A549 (cell line): ENCODE results near the gene TMOD1. TPM values are rescaled to one million over a fixed set of nuclear protein-coding genes. Genes with fewer than 3 reads are reported as not detected.

Experiments used
- ATAC-seq, 2 experiments: fragments of 200-7000 bp in 1 of 2; fragments of >200 bp in 1 of 2; cut with Nextera tagmentation in 1 of 2; cut with Tn5 transposase in 1 of 2; 3 replicates each; pipeline versions ENCODE4 v1.8.0 to v1.9.1; 2018 to 2020; ENCODE audit warnings: mild to moderate bottlenecking in 1 of 2, moderate library complexity in 1 of 2
- CTCF ChIA-PET: fragments of 300-600 bp; sonication (Branson Sonifier 250); formaldehyde crosslinking; extraction: SDS; loops from one replicate; lab custom pipeline; 2021; ENCODE audit warnings: antibody characterized with exemption, inconsistent platforms; lab: Yijun Ruan, JAX
- POLR2A ChIA-PET: fragments of 350-600 bp; formaldehyde crosslinking; extraction: SDS; loops from one replicate; lab custom pipeline; 2021; ENCODE audit warnings: antibody characterized with exemption, inconsistent platforms; lab: Yijun Ruan, JAX
- DNase-seq, 2 experiments: peaks; one replicate each; pipeline versions ENCODE4 v3.0.0 to v3.0.0-alpha.2; 2011 to 2016; ENCODE audit warnings: low read depth in 1 of 2, low spot score in 1 of 2
- FAIRE-seq: peaks from 2 replicates; lab custom pipeline; 2011; peaks lifted over from hg19 to GRCh38; lab: Jason Lieb, UNC
- H3K27ac ChIP-seq, 2 experiments: fragments of >200 bp; sonication (Bioruptor Twin); formaldehyde crosslinking; 3 replicates each; pipeline ENCODE4 v1.5.1; 2016 to 2017
- H3K4me1 ChIP-seq: fragments of >200 bp; sonication (Bioruptor Twin); formaldehyde crosslinking; 3 replicates; pipeline ENCODE4 v1.6.1; 2016
- H3K4me2 ChIP-seq: fragments of >200 bp; sonication (Bioruptor Twin); formaldehyde crosslinking; 3 replicates; pipeline ENCODE4 v1.6.1; 2016
- H3K4me3 ChIP-seq: fragments of >200 bp; sonication (Bioruptor Twin); formaldehyde crosslinking; 3 replicates; pipeline ENCODE4 v1.5.1; 2016
- H3K9me3 ChIP-seq: fragments of >200 bp; sonication (Bioruptor Twin); formaldehyde crosslinking; 3 replicates; pipeline ENCODE4 v1.6.1; 2016
- CBX2 ChIP-seq: fragments of 200-600 bp; sonication (generic); IDR thresholded peaks from 2 replicates; pipeline ENCODE4 v1.6.1; 2016; ENCODE audit warnings: low read depth, mild to moderate bottlenecking, borderline replicate concordance
- CEBPB ChIP-seq, 2 experiments: fragments of >200 bp in 1 of 2; sonication (Bioruptor Twin) in 1 of 2; formaldehyde crosslinking in 1 of 2; IDR thresholded peaks; 2 replicates each; pipeline ENCODE4 v1.6.1; 2012 to 2016
- CHD2 ChIP-seq: fragments of 150-350 bp; IDR thresholded peaks from 2 replicates; pipeline ENCODE4 v1.6.1; 2014; ENCODE audit warnings: low read length; ENCODE audit not compliant: partially characterized antibody
- EHMT2 ChIP-seq: fragments of 200-600 bp; sonication (generic); IDR thresholded peaks from 2 replicates; pipeline ENCODE4 v1.6.1; 2016; ENCODE audit warnings: antibody characterized with exemption, low read depth, mild to moderate bottlenecking, moderate library complexity
- EP300 ChIP-seq, 2 experiments: fragments of >200 bp; sonication (Bioruptor Twin); formaldehyde crosslinking; IDR thresholded peaks; 2 replicates in 1 of 2; 3 replicates in 1 of 2; pipeline ENCODE4 v1.6.1; 2016 to 2017
- ESRRA ChIP-seq: fragments of 150-350 bp; IDR thresholded peaks from 2 replicates; pipeline ENCODE4 v1.6.1; 2014; ENCODE audit warnings: mild to moderate bottlenecking, low read length, borderline replicate concordance
- FOSB ChIP-seq: fragments of 250-450 bp; sonication (Bioruptor Pico); IDR thresholded peaks from 2 replicates; pipeline ENCODE4 v1.5.0; 2020; ENCODE audit warnings: mild to moderate bottlenecking, moderate library complexity
- FOSL2 ChIP-seq, 2 experiments: fragments of 450-650 bp in 1 of 2; fragments of >200 bp in 1 of 2; sonication (Bioruptor Twin) in 1 of 2; formaldehyde crosslinking; IDR thresholded peaks; 2 replicates each; pipeline versions ENCODE4 v1.5.0 to v1.6.1; 2016 to 2020; ENCODE audit warnings: mild to moderate bottlenecking in 1 of 2, moderate library complexity in 1 of 2
- HDAC2 ChIP-seq: fragments of 200-600 bp; sonication (generic); IDR thresholded peaks from 2 replicates; pipeline ENCODE4 v1.6.1; 2016
- HEYL ChIP-seq: fragments of 250-450 bp; sonication (Bioruptor Pico); IDR thresholded peaks from 2 replicates; pipeline ENCODE4 v1.8.0; 2021; ENCODE audit warnings: mild to moderate bottlenecking, moderate library complexity
- HOXA7 ChIP-seq: fragments of 250-450 bp; sonication (Bioruptor Pico); IDR thresholded peaks from 2 replicates; pipeline ENCODE4 v1.5.0; 2020; ENCODE audit warnings: mild to moderate bottlenecking, moderate library complexity
- KDM1A ChIP-seq: fragments of 200-600 bp; sonication (generic); IDR thresholded peaks from 2 replicates; pipeline ENCODE4 v1.6.1; 2016; ENCODE audit warnings: low read depth, mild to moderate bottlenecking
- KDM5A ChIP-seq: fragments of 200-600 bp; sonication (generic); IDR thresholded peaks from 2 replicates; pipeline ENCODE4 v1.6.1; 2016; ENCODE audit warnings: antibody characterized with exemption, mild to moderate bottlenecking
- NR3C1 ChIP-seq: fragments of >200 bp; sonication (Bioruptor Twin); formaldehyde crosslinking; IDR thresholded peaks from 3 replicates; pipeline ENCODE4 v1.6.1; 2017
- RCOR1 ChIP-seq: fragments of 150-350 bp; IDR thresholded peaks from 2 replicates; pipeline ENCODE4 v1.6.1; 2014; ENCODE audit warnings: antibody characterized with exemption, low read length, low read depth
- SREBF2 ChIP-seq: fragments of 450-650 bp; IDR thresholded peaks from 2 replicates; pipeline ENCODE4 v1.6.1; 2014; ENCODE audit warnings: mild to moderate bottlenecking, moderate library complexity
- TP53 ChIP-seq: fragments of 250-450 bp; sonication (Bioruptor Pico); IDR thresholded peaks from 2 replicates; pipeline ENCODE4 v1.5.0; 2021; ENCODE audit warnings: mild to moderate bottlenecking, moderate library complexity
- ZNF302 ChIP-seq: fragments of 250-450 bp; sonication (Bioruptor Pico); IDR thresholded peaks from 2 replicates; pipeline ENCODE4 v1.9.0; 2021; ENCODE audit warnings: inconsistent platforms, mild to moderate bottlenecking, moderate library complexity
- ZSCAN20 ChIP-seq: fragments of 250-450 bp; sonication (Bioruptor Pico); IDR thresholded peaks from 2 replicates; pipeline ENCODE4 v1.8.0; 2022; ENCODE audit warnings: mild to moderate bottlenecking, moderate library complexity
- WGBS: methylation state at CpG from one replicate; pipeline ENCODE4 v1.1.6; 2017; ENCODE audit errors: missing lambda C conversion rate; 5-methylcytosine and 5-hydroxymethylcytosine counted together
- polyA plus RNA-seq, 4 experiments: library from polyadenylated mRNA; depleted of rRNA in 3 of 4; stranded (reverse); fragments of >200 nt; fragmentation: RNase III in 1 of 4; extraction: RNeasy Plus Mini Kit Qiagen cat#74134 plus additional on column Dnase treatment in 1 of 4; gene quantifications; 2 replicates in 3 of 4; 3 replicates in 1 of 4; pipeline ENCODE4 v1.2.3, GENCODE V29; 2011 to 2017
- TF ChIP-seq, protein P1 (sequence below): IDR thresholded peaks from 2 replicates; pipeline ENCODE4 v1.6.1; 2012
- TF ChIP-seq, protein P2 (sequence below): IDR thresholded peaks from 2 replicates; pipeline ENCODE4 v1.6.1; 2012; ENCODE audit warnings: low read depth, borderline replicate concordance
- TF ChIP-seq, protein P3 (sequence below): fragments of 150-350 bp; IDR thresholded peaks from 2 replicates; pipeline ENCODE4 v1.6.1; 2014; ENCODE audit warnings: low read depth, mild to moderate bottlenecking, low read length
- TF ChIP-seq, protein P4 (sequence below): fragments of 450-650 bp; IDR thresholded peaks from 2 replicates; pipeline ENCODE4 v1.6.1; 2014; ENCODE audit warnings: antibody characterized with exemption

Gene TMOD1
- polyA plus RNA-seq, 2 of the 4 experiments (the other 2 are of a cell fraction), result 0.28 to 0.80 TPM

DNA sequence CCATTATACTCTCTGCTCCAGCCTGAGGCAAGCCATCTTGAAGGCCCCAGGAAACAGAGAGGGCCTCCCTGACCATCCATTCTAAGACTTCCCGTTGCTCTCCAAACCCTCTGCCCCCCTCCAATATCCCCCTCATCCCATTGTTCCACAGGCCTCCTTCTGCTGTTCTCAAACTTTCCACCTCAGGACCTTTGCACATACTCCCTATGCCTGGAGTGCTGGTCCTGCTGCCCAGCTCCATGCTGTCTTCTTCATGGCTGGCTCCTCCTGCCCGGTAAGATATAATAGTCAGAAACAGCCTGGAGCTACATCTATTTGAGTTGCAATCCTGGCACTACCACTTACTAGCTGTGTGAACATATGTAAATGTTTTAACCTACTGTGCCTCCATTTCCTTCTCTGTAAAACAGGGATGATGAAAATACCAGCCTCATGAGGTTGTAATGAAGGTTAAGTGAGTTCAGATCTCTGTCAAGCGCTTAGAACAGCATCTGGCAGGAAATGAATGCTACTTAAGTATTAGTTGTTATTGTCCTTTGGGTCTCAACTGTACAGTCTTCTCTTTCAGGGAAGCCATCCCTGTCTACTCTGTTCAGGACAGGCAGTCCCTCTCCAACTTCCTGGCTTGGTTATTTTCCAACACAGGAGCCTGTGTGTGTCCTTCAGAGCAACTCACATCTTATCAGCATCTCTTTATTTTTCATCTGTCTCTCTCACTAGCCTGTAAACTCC lies 45.8 kb downstream of the TMOD1 start:
- no peak for ATAC-seq
- Histone ChIP-seq H3K27ac (no peak overlapping the region), H3K4me3 (no peak overlapping the region), H3K4me2 (no peak overlapping the region), H3K4me1 (no peaks in the 10 kb centered on the region), H3K9me3 (no peaks in the 10 kb centered on the region)
- no peak for FAIRE-seq
- no peak for DNase-seq
- ChIA-PET CTCF (interaction anchor here (0.7 to 3.0 kb wide), 2 partner anchors 14 to 18 kb away, joined by 5 to 11 read pairs; no protein-coding TSS in a partner anchor), POLR2A (interaction anchor here (0.9 kb wide), 1 partner anchor 86 kb away, joined by 3 read pairs; the partner anchor contains the start of gene TSTD2)
- WGBS, result 67% methylated on average over 3 of the region's 3 CpGs
- TF ChIP-seq ZNF302 (no peak), CBX2 (no peak), FOSL2 (IDR thresholded peaks at IDR 0.05) (no peak), FOSL2 (CRISPR knock-in tag; IDR thresholded peaks at IDR 0.05) (no peak), ZSCAN20 (CRISPR knock-in tag) (no peak), HOXA7 (CRISPR knock-in tag) (no peak), CHD2 (no peak), EHMT2 (no peak), KDM1A (no peak), CEBPB (IDR thresholded peaks at IDR 0.05) (no peak), TP53 (no peak), HDAC2 (no peak), SREBF2 (no peak), FOSB (no peak), NR3C1 (no peak), EP300 (IDR thresholded peaks at IDR 0.05) (no peak), RCOR1 (no peak), KDM5A (no peak)
- TF ChIP-seq, protein P1, sequence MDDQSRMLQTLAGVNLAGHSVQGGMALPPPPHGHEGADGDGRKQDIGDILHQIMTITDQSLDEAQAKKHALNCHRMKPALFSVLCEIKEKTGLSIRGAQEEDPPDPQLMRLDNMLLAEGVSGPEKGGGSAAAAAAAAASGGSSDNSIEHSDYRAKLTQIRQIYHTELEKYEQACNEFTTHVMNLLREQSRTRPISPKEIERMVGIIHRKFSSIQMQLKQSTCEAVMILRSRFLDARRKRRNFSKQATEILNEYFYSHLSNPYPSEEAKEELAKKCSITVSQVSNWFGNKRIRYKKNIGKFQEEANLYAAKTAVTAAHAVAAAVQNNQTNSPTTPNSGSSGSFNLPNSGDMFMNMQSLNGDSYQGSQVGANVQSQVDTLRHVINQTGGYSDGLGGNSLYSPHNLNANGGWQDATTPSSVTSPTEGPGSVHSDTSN, result no peak
- TF ChIP-seq, protein P2, sequence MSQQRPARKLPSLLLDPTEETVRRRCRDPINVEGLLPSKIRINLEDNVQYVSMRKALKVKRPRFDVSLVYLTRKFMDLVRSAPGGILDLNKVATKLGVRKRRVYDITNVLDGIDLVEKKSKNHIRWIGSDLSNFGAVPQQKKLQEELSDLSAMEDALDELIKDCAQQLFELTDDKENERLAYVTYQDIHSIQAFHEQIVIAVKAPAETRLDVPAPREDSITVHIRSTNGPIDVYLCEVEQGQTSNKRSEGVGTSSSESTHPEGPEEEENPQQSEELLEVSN, result no peak
- TF ChIP-seq, protein P3, sequence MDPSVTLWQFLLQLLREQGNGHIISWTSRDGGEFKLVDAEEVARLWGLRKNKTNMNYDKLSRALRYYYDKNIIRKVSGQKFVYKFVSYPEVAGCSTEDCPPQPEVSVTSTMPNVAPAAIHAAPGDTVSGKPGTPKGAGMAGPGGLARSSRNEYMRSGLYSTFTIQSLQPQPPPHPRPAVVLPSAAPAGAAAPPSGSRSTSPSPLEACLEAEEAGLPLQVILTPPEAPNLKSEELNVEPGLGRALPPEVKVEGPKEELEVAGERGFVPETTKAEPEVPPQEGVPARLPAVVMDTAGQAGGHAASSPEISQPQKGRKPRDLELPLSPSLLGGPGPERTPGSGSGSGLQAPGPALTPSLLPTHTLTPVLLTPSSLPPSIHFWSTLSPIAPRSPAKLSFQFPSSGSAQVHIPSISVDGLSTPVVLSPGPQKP, result no peak

DNA sequence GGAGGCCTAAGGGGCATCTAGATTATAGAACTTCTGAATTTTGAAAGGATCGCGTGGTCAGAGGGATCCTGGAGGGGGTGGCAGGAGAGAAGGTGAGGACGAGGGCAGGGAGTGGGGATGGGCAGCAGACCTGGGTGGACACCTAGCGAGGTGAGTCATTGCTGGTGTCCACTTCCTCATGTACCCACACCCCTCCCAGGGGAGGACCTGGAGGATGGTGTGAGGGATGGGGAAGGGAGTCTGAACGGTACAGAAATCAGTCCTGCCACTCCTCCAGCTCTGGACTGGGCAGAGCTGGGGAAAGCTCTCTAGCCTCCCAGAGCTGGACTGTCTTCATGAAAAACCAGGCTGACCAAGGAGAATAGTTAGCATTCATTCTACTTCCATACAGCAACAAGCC lies 46.9 kb downstream of the TMOD1 start:
- CTCF ChIA-PET, result interaction anchor here (0.8 to 3.0 kb wide), 7 partner anchors 8 to 80 kb away, joined by 3 to 11 read pairs (median 4); no protein-coding TSS in a partner anchor
- WGBS, result 46% methylated on average over 5 of the region's 5 CpGs
- Histone ChIP-seq H3K4me1 (no peaks in the 10 kb centered on the region), H3K9me3 (no peaks in the 10 kb centered on the region), H3K4me2 (no peak overlapping the region)
- FAIRE-seq, result no peak
- DNase-seq, result no peak
- POLR2A ChIA-PET, result no interaction called here
- no peak for TF ChIP-seq CBX2
- TF ChIP-seq RCOR1, result no peak
- no peak for TF ChIP-seq ESRRA
- TF ChIP-seq, protein P1, result no peak
- TF ChIP-seq HEYL (CRISPR knock-in tag), result no peak
- no peak for TF ChIP-seq EP300 (IDR thresholded peaks at IDR 0.05)
- TF ChIP-seq, protein P4, sequence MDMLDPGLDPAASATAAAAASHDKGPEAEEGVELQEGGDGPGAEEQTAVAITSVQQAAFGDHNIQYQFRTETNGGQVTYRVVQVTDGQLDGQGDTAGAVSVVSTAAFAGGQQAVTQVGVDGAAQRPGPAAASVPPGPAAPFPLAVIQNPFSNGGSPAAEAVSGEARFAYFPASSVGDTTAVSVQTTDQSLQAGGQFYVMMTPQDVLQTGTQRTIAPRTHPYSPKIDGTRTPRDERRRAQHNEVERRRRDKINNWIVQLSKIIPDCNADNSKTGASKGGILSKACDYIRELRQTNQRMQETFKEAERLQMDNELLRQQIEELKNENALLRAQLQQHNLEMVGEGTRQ, result no peak
- TF ChIP-seq, all 56 proteins: peak for 0
- Histone ChIP-seq H3K27ac (no peak overlapping the region), H3K4me3 (no peak overlapping the region)
- no peak; a peak in 1 of 6 replicates for ATAC-seq
